SKM-1 treated with dmso at 0.1 percent for 144 hours (cell line): ENCODE results near the gene CDH2.
"Not testable (repeated sequence)": the region's sequence is repeated elsewhere in the genome, so short reads cannot be mapped to it uniquely, and the experiment has no call there.

Source experiments
- DNase-seq: peaks from one replicate; lab custom pipeline; 2025; ENCODE audit not compliant: unreplicated experiment; lab: John Stamatoyannopoulos, UW

The CDH2 gene

GRCh38 chr18:27922780-27923179 lies 254.2 kb downstream of the CDH2 start:
- no peak for DNase-seq

GRCh38 chr18:27921904-27922751 lies 254.8 kb downstream of the CDH2 start:
- no peak for DNase-seq

GRCh38 chr18:27921392-27921791 lies 255.5 kb downstream of the CDH2 start:
- DNase-seq, result no peak

DNA sequence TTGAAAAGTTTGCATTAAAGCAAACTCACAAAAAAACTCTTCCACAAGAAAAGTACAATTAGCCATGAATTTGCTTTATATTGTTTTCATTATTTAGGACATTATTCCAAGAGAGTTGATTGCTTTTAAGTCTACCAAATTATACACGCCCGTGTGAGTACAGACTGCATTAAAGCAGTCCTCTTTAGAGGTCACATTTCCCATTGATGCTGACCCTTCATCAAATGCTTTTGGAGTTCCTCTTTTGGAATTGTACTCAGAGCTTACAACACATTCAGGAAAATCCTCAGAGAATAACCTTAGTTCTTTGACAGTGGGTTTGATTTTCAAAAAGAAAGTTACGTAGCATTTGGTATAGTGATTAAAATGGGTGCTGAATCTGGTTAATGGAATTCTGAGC lies 256.1 kb downstream of the CDH2 start:
- no peak for DNase-seq

DNA sequence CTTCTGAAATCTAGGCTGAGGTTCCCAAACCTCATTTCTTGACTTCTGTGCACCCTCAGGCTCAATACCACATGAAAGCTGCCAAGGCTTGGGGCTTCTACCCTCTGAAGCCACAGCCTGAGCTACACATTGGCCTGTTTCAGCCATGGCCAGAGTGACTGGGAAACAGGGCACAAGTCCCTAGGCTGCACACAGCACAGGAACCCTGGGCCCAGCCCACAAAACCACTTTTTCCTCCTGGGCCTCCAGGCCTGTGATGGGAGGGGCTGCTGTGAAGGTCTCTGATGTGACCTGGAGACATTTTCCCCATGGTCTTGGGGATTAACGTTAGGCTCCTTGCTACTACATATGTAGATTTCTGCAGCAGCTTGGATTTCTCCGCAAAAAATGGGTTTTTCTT lies 270.7 kb downstream of the CDH2 start:
- not testable (repeated sequence) for DNase-seq

GRCh38 chr18:27903906-27904305 lies 273.0 kb downstream of the CDH2 start:
- DNase-seq, result no peak

DNA sequence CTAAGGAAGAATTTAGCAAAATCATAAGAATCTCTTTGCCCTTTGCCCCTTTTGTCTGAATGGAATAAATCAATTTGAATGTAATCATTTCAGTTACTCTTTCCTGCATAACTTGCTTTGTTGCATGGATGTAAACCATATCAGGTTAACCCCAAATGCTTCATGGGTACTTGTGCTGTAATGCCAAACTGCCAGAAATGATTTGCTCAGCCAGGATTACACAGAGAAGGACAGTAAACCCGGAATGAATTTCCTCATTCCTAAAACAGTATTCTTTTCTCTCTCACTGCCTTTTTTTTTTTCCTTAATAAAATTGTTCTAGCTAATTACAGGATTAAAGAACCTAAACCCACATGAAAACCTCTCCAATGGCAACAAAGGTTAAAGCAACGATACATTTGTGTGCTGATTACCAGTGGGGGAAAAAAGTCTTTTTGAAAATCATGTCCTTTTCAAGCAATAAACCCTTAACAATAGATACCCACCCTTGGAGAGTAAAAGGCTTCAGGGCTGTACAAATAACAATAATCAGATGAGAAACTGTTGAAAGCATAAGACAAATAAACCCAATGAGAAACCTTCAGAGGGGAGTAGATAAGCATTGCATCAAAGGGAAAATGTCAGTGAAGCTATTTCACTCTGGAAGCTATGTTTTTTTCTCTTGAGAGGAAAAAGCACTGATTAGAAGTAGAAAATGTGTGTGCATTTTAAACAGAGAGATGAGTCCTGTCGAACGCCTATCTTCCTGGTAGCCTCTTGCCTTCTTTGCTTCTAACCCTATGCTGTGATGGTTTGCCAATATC lies 275.3 kb downstream of the CDH2 start:
- no peak for DNase-seq
